HG02678 (cell line): ENCODE measurements around the gene GPR142.

Experiments
- ATAC-seq: cut with Tn5 transposase; IDR thresholded peaks from one replicate; pipeline ENCODE4 v1.9.1; 2021; ENCODE audit warnings: mild to moderate bottlenecking, moderate library complexity; ENCODE audit not compliant: unreplicated experiment

The GPR142 gene

GRCh38 chr17:74344658-74345057 lies 22.6 kb upstream of the GPR142 start:
- ATAC-seq: no peak

GRCh38 chr17:74345433-74346241 lies 21.7 kb upstream of the GPR142 start:
- no peak for ATAC-seq

GRCh38 chr17:74347646-74348045 lies 19.7 kb upstream of the GPR142 start:
- ATAC-seq: no peak

- no peak for ATAC-seq
These were observed 18.2 kb upstream of the GPR142 start for GRCh38 chr17:74349120-74349519.

- ATAC-seq: no peak
These were observed 16.8 kb upstream of the GPR142 start for GRCh38 chr17:74350486-74350885.

GRCh38 chr17:74351552-74352210 lies 15.6 kb upstream of the GPR142 start:
- no peak for ATAC-seq

GRCh38 chr17:74353446-74354060 lies 13.8 kb upstream of the GPR142 start:
- ATAC-seq: no peak

- ATAC-seq: no peak
These were observed 13.2 kb upstream of the GPR142 start for GRCh38 chr17:74354123-74354522.

- no peak for ATAC-seq
These were observed 12.7 kb upstream of the GPR142 start for GRCh38 chr17:74354561-74354960.

- ATAC-seq: no peak
These were observed 12.2 kb upstream of the GPR142 start for GRCh38 chr17:74355065-74355464.

GRCh38 chr17:74356646-74357465 lies 10.4 kb upstream of the GPR142 start:
- ATAC-seq: no peak

- no peak for ATAC-seq
These were observed 9.9 kb upstream of the GPR142 start for GRCh38 chr17:74357466-74357809.

GRCh38 chr17:74358697-74359096 lies 8.6 kb upstream of the GPR142 start:
- no peak for ATAC-seq

GRCh38 chr17:74359916-74360315 lies 7.4 kb upstream of the GPR142 start:
- no peak for ATAC-seq

GRCh38 chr17:74360899-74361229 lies 6.4 kb upstream of the GPR142 start:
- no peak for ATAC-seq

- no peak for ATAC-seq
These were observed 5.9 kb upstream of the GPR142 start, which contains the start of gene BTBD17 for GRCh38 chr17:74361230-74362068. TSS of gene BTBD17 (minus strand) at chr17:74361868. CDS start at chr17:74361819, 49 bp downstream.

GRCh38 chr17:74362069-74362405 lies 5.3 kb upstream of the GPR142 start:
- no peak for ATAC-seq

GRCh38 chr17:74362810-74363498 lies 4.4 kb upstream of the GPR142 start:
- ATAC-seq: no peak

- no peak for ATAC-seq
These were observed 1.2 kb downstream of the GPR142 start for GRCh38 chr17:74368341-74369081.
